HepG2 (cell line): ENCODE results near the gene ZC3H4. TPM values are rescaled to one million over a fixed set of nuclear protein-coding genes. Genes with fewer than 3 reads are reported as not detected.

Experiments used
- AGO2 ChIP-seq: fragments of 200-400 bp; formaldehyde crosslinking; optimal IDR thresholded peaks from 2 replicates; pipeline ENCODE3; 2017; ENCODE audit warnings: mild to moderate bottlenecking, low read depth, low read length, moderate library complexity
- GFI1 ChIP-seq: sonication (generic); formaldehyde crosslinking; IDR thresholded peaks from 2 replicates; pipeline ENCODE4 v1.5.0; 2020; ENCODE audit warnings: missing genetic modification reagents, mild to moderate bottlenecking, borderline replicate concordance
- MTA1 ChIP-seq: sonication (generic); formaldehyde crosslinking; IDR thresholded peaks from 2 replicates; pipeline ENCODE4 v1.4.0; 2020; ENCODE audit warnings: missing genetic modification reagents, mild to moderate bottlenecking, borderline replicate concordance
- SAP130 ChIP-seq: IDR thresholded peaks from 2 replicates; pipeline ENCODE4 v1.6.1; 2016; ENCODE audit warnings: low read depth
- SCMH1 ChIP-seq: sonication (generic); formaldehyde crosslinking; IDR thresholded peaks from 2 replicates; pipeline ENCODE4 v1.9.0; 2021; ENCODE audit warnings: missing genetic modification reagents, mild to moderate bottlenecking, borderline replicate concordance
- TAF15 ChIP-seq: fragments of 200-400 bp; formaldehyde crosslinking; IDR thresholded peaks from one replicate; pipeline ENCODE4 v1.6.1; 2018; ENCODE audit warnings: mild to moderate bottlenecking, low read depth, low read length; ENCODE audit not compliant: poor library complexity, severe bottlenecking
- U2AF1 ChIP-seq: fragments of 200-400 bp; formaldehyde crosslinking; optimal IDR thresholded peaks from 2 replicates; pipeline ENCODE3; 2017; ENCODE audit warnings: mild to moderate bottlenecking, low read depth, low read length
- U2AF2 ChIP-seq: fragments of 200-400 bp; formaldehyde crosslinking; IDR thresholded peaks from 2 replicates; pipeline ENCODE4 v1.6.1; 2017; ENCODE audit warnings: low read depth, mild to moderate bottlenecking, low read length
- ZBTB2 ChIP-seq: sonication (generic); formaldehyde crosslinking; IDR thresholded peaks from 2 replicates; pipeline ENCODE4 v1.8.0; 2022; ENCODE audit warnings: low read depth, missing genetic modification reagents
- ZBTB44 ChIP-seq: sonication (generic); formaldehyde crosslinking; IDR thresholded peaks from 2 replicates; pipeline ENCODE4 v1.4.0; 2020; ENCODE audit warnings: missing genetic modification reagents
- ZGPAT ChIP-seq: IDR thresholded peaks from 2 replicates; pipeline ENCODE4 v1.6.1; 2016; ENCODE audit warnings: mild to moderate bottlenecking
- ZNF263 ChIP-seq: sonication (generic); formaldehyde crosslinking; IDR thresholded peaks from 2 replicates; pipeline ENCODE4 v1.4.0; 2020; ENCODE audit warnings: missing genetic modification reagents
- ZNF280D ChIP-seq: sonication (generic); formaldehyde crosslinking; IDR thresholded peaks from 2 replicates; pipeline ENCODE4 v1.5.1; 2020; ENCODE audit warnings: mild to moderate bottlenecking, missing genetic modification reagents
- ZNF710 ChIP-seq: sonication (generic); formaldehyde crosslinking; IDR thresholded peaks from 2 replicates; pipeline ENCODE4 v1.5.0; 2020; ENCODE audit warnings: mild to moderate bottlenecking, missing genetic modification reagents, borderline replicate concordance
- ZNF740 ChIP-seq: sonication (generic); formaldehyde crosslinking; IDR thresholded peaks from 2 replicates; pipeline ENCODE4 v1.4.0; 2020; ENCODE audit warnings: missing genetic modification reagents
- ZNF776 ChIP-seq: sonication (generic); formaldehyde crosslinking; IDR thresholded peaks from 2 replicates; pipeline ENCODE4 v1.4.0; 2020; ENCODE audit warnings: mild to moderate bottlenecking, missing genetic modification reagents
- polyA plus RNA-seq, 8 experiments: library from polyadenylated mRNA; depleted of rRNA in 3 of 8; stranded (reverse) in 7 of 8; unstranded in 1 of 8; fragments of >200 nt; fragmentation: Illumina TruSeq in 4 of 8; extraction: Trizol in 4 of 8; gene quantifications; 2 replicates each; pipeline versions ENCODE4 v1.2.1 to v1.2.3, GENCODE V29; 2011 to 2016; ENCODE audit warnings: low read depth in 4 of 8, missing spikeins in 1 of 8, mixed read lengths in 1 of 8; ENCODE audit not compliant: insufficient read depth in 1 of 8
- total RNA-seq, 5 experiments: library from RNA; depleted of rRNA; stranded (reverse); fragments of >200 nt; fragmentation: Illumina TruSeq; extraction: Trizol; gene quantifications; 2 replicates each; pipeline ENCODE4 v1.2.3, GENCODE V29; 2016; ENCODE audit warnings: low read depth in 1 of 5

The ZC3H4 gene
- total and polyA plus RNA-seq, 2 of the 13 experiments (the other 11 are each of a cell fraction or from before 2014, with no cell fraction given), result 1.8 to 10.7 TPM

GRCh38 chr19:47112166-47112996, 1.2 kb downstream of the ZC3H4 start (continued):
- TF ChIP-seq ZNF710 (CRISPR knock-in tag) (peak; percentile 17; the same call in 1 of the 2 replicates), MTA1 (0 out of 2 replicates have a peak, but pooled peaks have one; percentile 37), U2AF1 (no peak), SAP130 (CRISPR knock-in tag) (peak; percentile 58), ZBTB44 (CRISPR knock-in tag) (0 out of 2 replicates have a peak, but pooled peaks have one; percentile 45), TAF15 (peak; percentile 14), ZNF263 (CRISPR knock-in tag) (peak; percentile 93), ZGPAT (CRISPR knock-in tag) (peak; percentile 61; the same call in 1 of the 2 replicates), ZBTB2 (peak; percentile 78; the same call in 1 of the 2 replicates), U2AF2 (peak; percentile 88), GFI1 (CRISPR knock-in tag) (peak; percentile 45; the same call in 1 of the 2 replicates), AGO2 (peak; percentile 99), ZNF740 (CRISPR knock-in tag) (peak; percentile 98), ZNF776 (CRISPR knock-in tag) (0 out of 2 replicates have a peak, but pooled peaks have one; percentile 18), SCMH1 (CRISPR knock-in tag) (no peak), ZNF280D (CRISPR knock-in tag) (0 out of 2 replicates have a peak, but pooled peaks have one; percentile 37)
